ENCODE data around the gene SPAG16. TPM values are rescaled to one million over a fixed set of nuclear protein-coding genes. Genes with fewer than 3 reads are reported as not detected.

SPAG16 gene
- total RNA-seq, 1 experiment from 2014 or later, result 0.30 TPM

GRCh38 chr2:213281156-213281555, 3.1 kb upstream of the SPAG16 start:
- intact Hi-C loops (cut with micrococcal nuclease), result no loop called here
- Histone ChIP-seq H3K27ac (ENCODE audit: low read depth, low read length) (no peak overlapping the region), H2AFZ (ENCODE audit: low read depth, low read length, poor library complexity, severe bottlenecking) (no peak overlapping the region), H3K4me3 (replicated peaks in 1 of 2; ENCODE audit: low read depth in 1 of 2, low read length in 2 of 2) (no peak overlapping the region), H3K4me2 (ENCODE audit: low read length) (no peak overlapping the region), H3K4me1 (ENCODE audit: control insufficient read depth in 1 of 2, insufficient read depth in 2 of 2, low read length in 2 of 2) (no peaks in the 10 kb centered on the region), H3K79me2 (ENCODE audit: insufficient read depth, low read length) (no peaks in the 10 kb centered on the region), H3K9me2 (ENCODE audit: insufficient read depth) (no peaks in the 10 kb centered on the region), H4K20me1 (ENCODE audit: insufficient read depth) (no peaks in the 10 kb centered on the region), H3K9ac (ENCODE audit: low read length) (no peak overlapping the region), H3K9me3 (ENCODE audit: control insufficient read depth in 1 of 2, insufficient read depth in 1 of 2, low read depth in 1 of 2, low read length in 2 of 2) (no peaks in the 10 kb centered on the region; a peak in 1 of 4 replicates), H3K27me3 (ENCODE audit: insufficient read depth, low read length) (no peaks in the 10 kb centered on the region), H3K36me3 (ENCODE audit: control insufficient read depth in 1 of 2, insufficient read depth in 2 of 2, low read length in 2 of 2) (no peaks in the 10 kb centered on the region)
- ATAC-seq, result no peak
- BruUV-seq (replicated peaks), result no TSS peak
- ChIA-PET RAD21 (ENCODE audit: low non-redundant PET in 1 of 2, low total read pairs in 2 of 2, uncharacterized antibody in 2 of 2, unreplicated experiment in 2 of 2) (no interaction called here), CTCF (no interaction called here), POLR2A (no interaction called here)
- no peak for DNase-seq (ENCODE audit: low read depth, low spot score)
- TF ChIP-seq EZH2phosphoT487 (IDR thresholded peaks at IDR 0.05; ENCODE audit: borderline replicate concordance), result no peak
- TF ChIP-seq ZBTB33 (IDR thresholded peaks at IDR 0.05; ENCODE audit: extremely low read depth, insufficient replicate concordance, low read length), result no peak
- no peak for TF ChIP-seq JUND (IDR thresholded peaks at IDR 0.05)
- no peak for TF ChIP-seq CBX3 (IDR thresholded peaks at IDR 0.05; ENCODE audit: low read depth)
- no peak for TF ChIP-seq TCF7L2 (IDR thresholded peaks at IDR 0.05; ENCODE audit: borderline replicate concordance, extremely low read depth, insufficient read depth, insufficient read length)
- TF ChIP-seq RAD21 (IDR thresholded peaks at IDR 0.05; ENCODE audit: low read depth), result no peak
- no peak for TF ChIP-seq YY1 (IDR thresholded peaks at IDR 0.05; ENCODE audit: extremely low read depth, insufficient replicate concordance, low read depth, low read length)
- no peak for TF ChIP-seq FOSL1 (IDR thresholded peaks at IDR 0.05; ENCODE audit: low read depth)
- TF ChIP-seq ZNF274 (IDR thresholded peaks at IDR 0.05; ENCODE audit: low read depth, low read length), result no peak
